ENCODE data around the gene ATP1A1. TPM values are rescaled to one million over a fixed set of nuclear protein-coding genes. Genes with fewer than 3 reads are reported as not detected.
A peak's percentile ranks its signal among the peaks of the same experiment; 100 is the strongest.

ATP1A1 gene
- total RNA-seq, 1 donor from 2014 or later, result 255 TPM

GRCh38 chr1:116379674-116380498, 6.8 kb downstream of the ATP1A1 start:
- Histone ChIP-seq H3K4me3 (no peak overlapping the region), H3K36me3 (peaks cover 3 to 8% of the 10 kb centered on the region in 2 donors), H3K27me3 (no peaks in the 10 kb centered on the region), H3K4me1 (peaks cover 25 to 77% of the 10 kb centered on the region in 2 donors), H3K27ac (peak overlapping the region; percentile 25 to 96), H3K9me3 (no peaks in the 10 kb centered on the region)
- DNase-seq (ENCODE audit: low spot score in 2 of 2), result no peak
- intact Hi-C loops (cut with DNase I), result loop anchor here (5.0 to 10.0 kb wide), 5 partner anchors 177 to 1305 kb away; partner anchors contain the start of gene NGF
- no peak for TF ChIP-seq CTCF (IDR thresholded peaks at IDR 0.05)

GRCh38 chr1:116380499-116381242, 7.6 kb downstream of the ATP1A1 start:
- intact Hi-C loops (cut with DNase I), result no loop called here
- Histone ChIP-seq H3K36me3 (peaks cover 11 to 16% of the 10 kb centered on the region in 2 donors), H3K4me1 (peaks cover 21 to 69% of the 10 kb centered on the region in 2 donors), H3K27me3 (no peaks in the 10 kb centered on the region), H3K27ac (peak overlapping the region; percentile 25 to 96), H3K9me3 (no peaks in the 10 kb centered on the region), H3K4me3 (no peak overlapping the region)
- DNase-seq (ENCODE audit: low spot score in 2 of 2), result no peak
- no peak for TF ChIP-seq CTCF (IDR thresholded peaks at IDR 0.05)

- H3K4me3 ChIP-seq, result no peak overlapping the region
- TF ChIP-seq CTCF (IDR thresholded peaks at IDR 0.05), result no peak
- intact Hi-C loops (cut with DNase I), result no loop called here
- H3K9me3 ChIP-seq, result no peaks in the 10 kb centered on the region
- H3K27ac ChIP-seq, result peak overlapping the region; percentile 31 to 43
- no peaks in the 10 kb centered on the region for H3K27me3 ChIP-seq
- peaks cover 13 to 55% of the 10 kb centered on the region in 2 donors for H3K4me1 ChIP-seq
- DNase-seq (ENCODE audit: low spot score in 2 of 2), result no peak
- H3K36me3 ChIP-seq, result peaks cover 18 to 32% of the 10 kb centered on the region in 2 donors
Observed at GRCh38 chr1:116382321-116382720, 9.3 kb downstream of the ATP1A1 start.

- Histone ChIP-seq H3K36me3 (peaks cover 24 to 39% of the 10 kb centered on the region in 2 donors), H3K4me3 (no peak overlapping the region), H3K9me3 (no peaks in the 10 kb centered on the region), H3K27ac (peak overlapping the region in 1 of 2 donors; percentile 43), H3K4me1 (peaks cover 10 to 50% of the 10 kb centered on the region in 2 donors), H3K27me3 (no peaks in the 10 kb centered on the region)
- intact Hi-C loops (cut with DNase I), result no loop called here
- no peak for DNase-seq (ENCODE audit: low spot score in 2 of 2)
- TF ChIP-seq CTCF (IDR thresholded peaks at IDR 0.05), result no peak
Observed at GRCh38 chr1:116382857-116383483, 9.9 kb downstream of the ATP1A1 start.

- intact Hi-C loops (cut with DNase I), result no loop called here
- peaks cover 4 to 26% of the 10 kb centered on the region in 2 donors for H3K4me1 ChIP-seq
- peaks cover 55 to 70% of the 10 kb centered on the region in 2 donors for H3K36me3 ChIP-seq
Observed at GRCh38 chr1:116386042-116386441, 13.0 kb downstream of the ATP1A1 start.

More at GRCh38 chr1:116386042-116386441, 13.0 kb downstream of the ATP1A1 start:
- no peak overlapping the region for H3K27ac ChIP-seq
- DNase-seq (ENCODE audit: low spot score in 2 of 2), result no peak
- no peak overlapping the region for H3K4me3 ChIP-seq
- H3K9me3 ChIP-seq, result peaks cover 0 to 9% of the 10 kb centered on the region in 2 donors
- H3K27me3 ChIP-seq, result no peaks in the 10 kb centered on the region
- TF ChIP-seq CTCF (IDR thresholded peaks at IDR 0.05), result no peak
